ENCODE data around the gene HSD11B1.

Gene HSD11B1

DNA sequence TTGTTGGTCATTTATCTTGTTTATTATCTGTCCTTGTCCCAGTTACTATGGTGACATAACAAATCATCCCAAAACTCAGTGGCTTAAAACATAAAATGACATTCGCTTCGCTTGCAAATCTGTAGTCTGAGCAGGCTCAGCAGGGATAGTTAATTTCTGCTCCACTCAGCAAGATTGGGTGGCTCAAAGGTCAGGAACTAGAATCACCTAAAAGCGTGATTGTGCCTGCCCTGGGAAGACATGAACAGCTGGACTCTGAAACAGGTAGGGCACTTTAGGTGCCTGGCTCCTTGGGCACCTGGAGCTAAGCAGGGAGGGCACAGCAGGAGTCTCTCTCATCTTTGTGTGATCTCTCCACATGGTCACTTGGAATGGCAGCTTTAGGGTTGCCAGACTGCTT is 36.5 kb downstream of the HSD11B1 start:
- ChIA-PET POLR2A (ENCODE audit: low non-redundant PET) (no interaction called here), CTCF (no interaction called here)
- no peak overlapping the region for H3K27ac ChIP-seq
- TF ChIP-seq, protein P1, sequence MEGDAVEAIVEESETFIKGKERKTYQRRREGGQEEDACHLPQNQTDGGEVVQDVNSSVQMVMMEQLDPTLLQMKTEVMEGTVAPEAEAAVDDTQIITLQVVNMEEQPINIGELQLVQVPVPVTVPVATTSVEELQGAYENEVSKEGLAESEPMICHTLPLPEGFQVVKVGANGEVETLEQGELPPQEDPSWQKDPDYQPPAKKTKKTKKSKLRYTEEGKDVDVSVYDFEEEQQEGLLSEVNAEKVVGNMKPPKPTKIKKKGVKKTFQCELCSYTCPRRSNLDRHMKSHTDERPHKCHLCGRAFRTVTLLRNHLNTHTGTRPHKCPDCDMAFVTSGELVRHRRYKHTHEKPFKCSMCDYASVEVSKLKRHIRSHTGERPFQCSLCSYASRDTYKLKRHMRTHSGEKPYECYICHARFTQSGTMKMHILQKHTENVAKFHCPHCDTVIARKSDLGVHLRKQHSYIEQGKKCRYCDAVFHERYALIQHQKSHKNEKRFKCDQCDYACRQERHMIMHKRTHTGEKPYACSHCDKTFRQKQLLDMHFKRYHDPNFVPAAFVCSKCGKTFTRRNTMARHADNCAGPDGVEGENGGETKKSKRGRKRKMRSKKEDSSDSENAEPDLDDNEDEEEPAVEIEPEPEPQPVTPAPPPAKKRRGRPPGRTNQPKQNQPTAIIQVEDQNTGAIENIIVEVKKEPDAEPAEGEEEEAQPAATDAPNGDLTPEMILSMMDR (conservative IDR thresholded peaks at IDR 0.05; ENCODE audit: low read depth): no peak
- DNase-seq (ENCODE audit: low spot score): no peak

DNA sequence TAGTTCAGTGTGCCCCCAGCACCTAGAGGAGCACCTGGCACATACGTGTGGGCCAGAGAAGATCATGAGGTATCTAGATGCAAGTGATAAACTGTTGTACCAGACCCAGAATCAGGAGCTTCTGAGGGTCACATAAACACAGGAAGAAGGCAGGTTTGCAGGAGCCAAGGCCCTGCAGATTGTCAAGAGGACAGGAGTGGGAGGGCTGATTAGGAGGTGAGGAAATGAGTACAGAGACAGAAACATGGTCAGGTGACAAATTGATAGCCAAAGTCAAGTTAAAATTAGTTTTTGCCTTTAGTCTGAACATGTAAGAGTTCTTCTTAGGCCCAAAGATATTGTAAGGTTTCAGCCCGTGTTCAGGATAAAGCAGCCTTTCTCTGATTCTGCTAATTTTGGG is 37.2 kb downstream of the HSD11B1 start:
- ChIA-PET POLR2A (ENCODE audit: low non-redundant PET) (no interaction called here), CTCF (no interaction called here)
- TF ChIP-seq, protein P1 (conservative IDR thresholded peaks at IDR 0.05; ENCODE audit: low read depth): no peak
- no peak for DNase-seq (ENCODE audit: low spot score)
- no peak overlapping the region for H3K27ac ChIP-seq

DNA sequence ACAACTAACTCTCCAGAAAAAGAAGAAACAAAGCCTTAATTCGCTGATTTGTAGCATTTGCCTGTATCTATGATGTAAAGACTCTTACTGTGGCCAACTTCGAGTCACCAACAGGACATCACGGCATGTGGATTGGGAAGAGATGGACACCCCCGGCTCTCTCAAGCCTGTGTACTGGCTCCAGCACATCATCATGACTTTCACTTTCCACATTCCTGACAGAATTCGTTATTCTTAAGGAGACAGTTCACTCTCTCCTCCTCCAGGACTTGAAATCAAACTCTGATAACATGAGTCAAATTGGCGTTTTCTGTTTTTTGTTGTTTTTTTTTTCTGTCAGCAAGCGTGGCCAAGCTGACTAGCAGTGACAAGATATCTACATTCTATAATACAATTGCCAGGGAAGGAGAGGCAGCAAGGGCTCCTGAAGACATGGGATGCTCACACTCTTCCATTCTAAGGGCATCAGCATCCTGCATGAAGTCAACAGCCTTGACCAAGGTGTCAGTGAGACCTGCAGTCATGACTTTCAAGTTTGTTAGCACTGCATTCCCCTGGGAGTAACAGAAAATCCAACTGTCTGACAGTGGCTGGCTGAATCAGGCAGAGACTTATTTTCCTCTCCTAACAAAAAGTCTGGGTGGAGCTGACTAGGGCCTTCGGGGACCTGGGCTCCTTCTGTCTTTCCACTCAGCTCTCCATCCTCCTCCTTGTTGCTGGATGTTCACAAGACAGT is 37.9 kb downstream of the HSD11B1 start:
- no peak overlapping the region for H3K27ac ChIP-seq
- DNase-seq (ENCODE audit: low spot score): no peak
- TF ChIP-seq, protein P1 (conservative IDR thresholded peaks at IDR 0.05; ENCODE audit: low read depth): no peak
- POLR2A ChIA-PET (ENCODE audit: low non-redundant PET): no interaction called here
- CTCF ChIA-PET: no interaction called here

DNA sequence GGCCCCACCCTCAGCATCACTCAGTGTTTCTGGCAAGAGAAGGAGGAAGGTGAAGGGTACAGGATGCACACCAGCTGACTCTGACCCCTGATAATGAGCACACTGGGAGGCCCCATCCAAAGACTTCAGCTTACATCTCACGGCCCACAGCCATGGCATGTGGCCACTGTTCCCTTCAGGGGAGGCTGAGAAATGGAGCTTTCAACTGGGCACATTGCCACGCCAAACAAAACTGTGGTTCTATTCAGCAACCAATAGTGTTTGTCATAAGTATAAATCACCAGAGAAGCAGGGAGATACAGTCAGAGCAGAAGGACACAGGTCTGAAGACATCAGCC is 38.5 kb downstream of the HSD11B1 start:
- ChIA-PET POLR2A (ENCODE audit: low non-redundant PET) (no interaction called here), CTCF (interaction anchor here (0.8 kb wide), 1 partner anchor 18 kb away, joined by 6 read pairs; no protein-coding TSS in a partner anchor)
- H3K27ac ChIP-seq: no peak overlapping the region
- TF ChIP-seq, protein P1 (conservative IDR thresholded peaks at IDR 0.05; ENCODE audit: low read depth): no peak
- no peak for DNase-seq (ENCODE audit: low spot score)

DNA sequence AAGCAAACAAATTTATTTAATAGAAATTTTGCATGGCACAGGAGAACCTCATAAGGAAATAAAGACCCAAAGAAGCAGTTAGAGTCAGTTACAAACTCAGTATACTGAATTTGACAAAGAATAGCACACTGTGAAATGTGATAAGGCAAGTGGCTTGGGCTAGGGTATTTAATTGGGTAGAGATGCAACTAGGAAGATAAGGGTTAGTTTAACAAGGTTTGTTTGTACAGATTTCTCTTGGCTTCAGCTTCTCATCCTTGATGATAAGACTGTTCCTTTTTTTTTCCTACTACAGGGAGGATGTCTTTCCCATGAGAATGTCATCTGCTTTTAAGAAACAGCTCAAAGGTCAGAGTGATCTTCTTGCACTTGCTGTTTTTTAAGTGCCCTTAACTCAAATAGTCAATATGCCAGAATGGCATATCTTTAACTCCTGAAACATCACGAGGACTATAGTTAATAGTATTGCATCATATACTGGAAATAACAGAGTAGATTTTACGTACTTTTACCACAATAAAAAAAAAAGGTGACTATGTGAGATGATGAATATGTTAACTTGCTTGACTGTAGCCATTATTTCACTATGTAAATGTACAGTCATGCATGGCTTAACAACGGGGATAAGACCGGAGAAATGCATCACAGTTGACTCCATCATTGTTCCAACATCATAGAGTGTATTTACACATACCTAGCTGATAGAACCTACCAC is 42.0 kb downstream of the HSD11B1 start:
- ChIA-PET POLR2A (ENCODE audit: low non-redundant PET) (no interaction called here), CTCF (interaction anchor here (0.6 to 0.7 kb wide), 2 partner anchors 10 to 11 kb away, joined by 3 read pairs; no protein-coding TSS in a partner anchor)

DNA sequence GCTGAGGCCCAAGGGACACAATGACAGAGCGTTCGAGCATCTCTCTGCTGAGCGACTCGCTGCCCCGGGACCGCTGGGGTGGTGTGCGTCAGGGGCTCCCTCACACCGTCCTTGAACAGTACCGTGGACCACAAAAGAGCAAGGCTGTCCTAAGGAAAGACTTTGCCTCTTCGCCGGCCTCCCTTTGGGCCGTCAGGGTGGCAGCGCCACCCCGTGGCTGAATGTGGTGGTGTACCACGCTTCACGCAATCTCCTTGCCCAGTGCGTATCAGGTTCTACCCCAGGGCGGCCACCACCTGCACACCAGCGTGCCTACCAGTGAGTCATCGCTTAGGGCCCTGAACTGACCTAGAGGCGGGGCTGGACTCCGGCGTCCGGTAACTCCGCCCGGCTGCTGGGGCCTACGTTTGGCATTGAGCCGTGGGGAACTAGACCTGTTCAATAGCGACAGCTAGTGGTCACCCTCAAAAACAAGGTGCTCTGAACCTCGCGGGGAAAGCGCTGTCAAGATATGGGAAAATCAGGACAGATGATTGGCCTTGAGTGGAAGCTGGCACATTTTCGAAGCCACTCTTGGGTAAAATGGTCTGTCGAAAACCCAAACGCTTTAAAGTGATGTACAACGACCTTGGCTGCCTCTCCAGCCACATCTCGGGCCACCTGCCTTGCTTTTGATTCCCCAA is 43.1 kb downstream of the HSD11B1 start:
- H3K27ac ChIP-seq: peak overlapping the region; percentile 58
- CTCF ChIA-PET: interaction anchor here (0.5 to 1.4 kb wide), 26 partner anchors 10 to 1200 kb away, joined by 3 to 7 read pairs (median 3); partner anchors contain the start of gene HSD11B1
- POLR2A ChIA-PET (ENCODE audit: low non-redundant PET): no interaction called here

More for the DNA sequence above, 42.0 kb downstream of the HSD11B1 start:
- H3K27ac ChIP-seq: no peak overlapping the region
- no peak for DNase-seq (ENCODE audit: low spot score)
- TF ChIP-seq, protein P1 (conservative IDR thresholded peaks at IDR 0.05; ENCODE audit: low read depth): no peak

More for the DNA sequence above, 43.1 kb downstream of the HSD11B1 start:
- peak; percentile 99 for DNase-seq (ENCODE audit: low spot score)
- TF ChIP-seq, protein P1 (conservative IDR thresholded peaks at IDR 0.05; ENCODE audit: low read depth): peak; percentile 94
